Measurements from ENCODE around the gene DNAH3.
"Not testable (repeated sequence)": the region's sequence is repeated elsewhere in the genome, so short reads cannot be mapped to it uniquely, and the experiment has no call there.

DNAH3 gene

GRCh38 chr16:21005008-21005407 lies 145.6 kb downstream of the DNAH3 start:
- DNase-seq (ENCODE audit: low read depth) = no peak

DNA sequence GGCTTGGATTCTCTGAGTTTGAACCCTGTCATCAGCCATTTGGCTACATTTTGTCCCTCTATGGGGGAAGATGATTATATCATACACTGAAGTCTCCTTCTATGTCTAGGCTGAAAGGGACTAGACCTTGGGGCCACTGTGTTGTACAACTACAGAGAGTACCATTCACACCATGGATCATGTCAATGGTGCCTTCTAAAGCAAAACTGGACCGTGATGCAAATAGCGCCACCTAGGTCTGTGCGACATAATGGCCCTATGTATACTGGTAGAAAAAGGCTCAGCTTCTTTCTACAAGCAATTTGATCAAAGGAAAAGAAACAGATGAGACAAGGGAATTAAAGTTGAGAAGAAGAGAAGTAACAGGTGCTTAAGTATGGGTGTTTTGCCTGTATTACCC lies 149.4 kb downstream of the DNAH3 start:
- DNase-seq (ENCODE audit: low read depth) = no peak

DNA sequence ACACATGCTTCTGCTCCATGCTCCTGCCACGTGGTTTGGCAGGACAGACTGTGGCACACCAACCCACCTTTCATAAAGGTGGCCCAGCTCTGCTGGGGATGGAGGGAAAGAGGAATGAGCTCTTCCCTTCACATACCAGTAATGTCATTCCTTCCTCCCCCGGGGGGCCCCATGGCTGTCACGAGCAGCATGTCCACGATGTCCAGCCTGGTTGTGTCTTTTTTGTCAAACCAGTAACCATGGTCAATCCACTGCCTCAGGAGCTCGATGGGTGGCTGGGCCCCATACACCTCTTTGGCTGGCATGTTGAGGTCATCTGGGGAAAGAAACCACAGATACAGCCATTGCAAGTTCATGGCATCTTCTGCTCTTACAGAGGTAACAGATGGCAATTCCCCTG lies 153.5 kb downstream of the DNAH3 start:
- DNase-seq (ENCODE audit: low read depth) = no peak

DNA sequence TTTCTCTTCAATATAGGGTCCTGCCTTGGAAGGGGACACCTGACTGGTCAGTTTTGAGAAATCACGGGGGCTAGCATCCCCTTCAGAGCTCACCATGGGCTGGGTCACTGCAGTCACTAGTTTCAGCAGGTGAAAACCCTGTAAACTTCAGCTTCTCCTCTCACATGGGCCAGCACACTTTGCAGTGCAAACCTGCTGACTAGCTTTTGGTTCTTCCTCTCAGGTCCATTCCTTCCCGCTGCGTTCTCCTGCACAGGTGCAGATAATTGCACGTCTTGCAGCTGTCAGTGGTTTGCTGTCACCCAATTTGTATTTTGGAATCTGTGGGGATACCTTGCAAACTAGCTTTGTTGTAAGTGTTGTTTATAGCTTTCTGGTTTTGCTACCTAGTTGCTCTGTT lies 154.9 kb downstream of the DNAH3 start:
- DNase-seq (ENCODE audit: low read depth) = no peak

- DNase-seq (ENCODE audit: low read depth) = not testable (repeated sequence)
These were observed 161.1 kb downstream of the DNAH3 start for GRCh38 chr16:20989496-20990070.

DNA sequence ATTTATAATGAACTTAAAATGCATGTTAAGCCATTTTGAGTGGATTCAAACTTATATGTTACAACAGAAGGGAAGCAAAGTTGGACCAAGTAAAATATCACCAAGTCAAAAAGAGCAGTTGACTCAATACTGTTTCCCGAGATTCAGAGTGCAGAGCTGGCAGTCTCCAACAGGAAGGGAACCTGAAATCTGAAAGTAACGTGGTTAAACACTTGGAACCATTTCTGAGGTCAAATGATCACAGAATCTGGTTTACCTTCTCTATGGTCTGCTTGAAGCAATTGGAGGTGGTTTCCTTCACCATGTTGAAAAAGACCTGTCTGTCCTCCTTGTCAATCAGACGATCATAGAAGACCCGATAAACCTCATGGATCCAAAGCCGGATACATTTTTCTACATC lies 163.6 kb downstream of the DNAH3 start:
- no peak for DNase-seq (ENCODE audit: low read depth)

DNA sequence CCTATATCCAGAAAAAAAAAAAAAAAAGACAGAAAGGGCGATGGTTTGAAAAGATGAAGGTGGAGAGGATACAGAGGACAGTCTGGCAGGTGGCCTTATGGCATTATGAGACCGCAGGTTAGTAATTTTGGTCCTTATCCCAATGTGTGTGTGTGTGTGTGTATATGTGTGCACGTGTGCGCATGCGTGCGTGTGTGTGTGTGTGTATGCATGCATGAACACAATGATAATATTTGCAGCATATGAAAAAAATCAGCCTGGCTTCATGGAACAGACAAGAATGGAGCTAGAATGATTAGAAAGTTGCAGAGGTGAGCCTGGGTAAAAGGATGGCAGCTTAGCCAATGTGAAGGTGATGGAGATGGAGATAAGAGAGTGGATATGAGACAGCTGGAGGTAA lies 166.6 kb downstream of the DNAH3 start:
- no peak for DNase-seq (ENCODE audit: low read depth)

- DNase-seq (ENCODE audit: low read depth) = no peak
These were observed 174.1 kb downstream of the DNAH3 start for GRCh38 chr16:20976576-20976975.

- DNase-seq (ENCODE audit: low read depth) = not testable (repeated sequence)
These were observed 177.4 kb downstream of the DNAH3 start for GRCh38 chr16:20973201-20973600.

DNA sequence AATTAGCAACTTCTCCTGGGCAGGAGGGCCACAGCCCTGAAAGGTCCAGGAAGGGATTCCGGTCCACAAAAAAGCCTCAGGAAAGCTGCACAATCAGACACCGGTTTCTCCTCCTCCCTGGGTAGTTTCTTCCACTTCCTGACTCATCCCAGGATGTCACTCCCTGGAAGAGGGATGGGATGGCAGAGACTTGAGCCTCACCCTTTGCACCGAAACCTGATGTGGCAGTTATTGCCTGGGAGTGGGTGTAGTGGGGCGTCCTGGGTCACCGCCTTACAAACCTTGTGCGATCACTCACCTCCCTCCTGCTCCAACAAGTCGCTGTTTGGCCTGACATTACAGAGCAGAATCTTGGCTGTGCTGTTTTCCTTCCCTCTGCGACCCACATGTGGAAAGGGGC lies 179.2 kb downstream of the DNAH3 start:
- no peak for DNase-seq (ENCODE audit: low read depth)

- DNase-seq (ENCODE audit: low read depth) = no peak
These were observed 181.3 kb downstream of the DNAH3 start for GRCh38 chr16:20969386-20969785.

DNA sequence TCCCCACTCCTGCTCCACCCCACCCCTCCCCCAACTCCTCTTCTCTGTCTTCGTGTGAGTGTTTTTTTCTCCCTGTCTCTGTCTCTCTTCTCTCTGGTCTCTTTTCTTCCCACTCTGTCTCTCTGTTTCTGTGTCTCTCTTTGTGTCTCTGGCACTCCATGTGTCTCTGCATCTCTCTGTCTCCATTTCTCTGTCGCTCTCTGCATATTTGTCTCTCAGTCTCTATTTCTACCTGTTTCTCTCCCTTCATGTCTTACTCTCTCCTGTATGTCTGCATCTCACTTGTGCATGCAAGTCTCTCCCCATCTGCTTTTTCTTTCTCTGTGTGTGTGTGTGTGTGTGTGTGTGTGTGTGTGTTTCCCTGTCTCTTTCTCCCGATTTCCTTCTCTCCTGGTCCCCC lies 181.9 kb downstream of the DNAH3 start:
- DNase-seq (ENCODE audit: low read depth) = no peak

- no peak for DNase-seq (ENCODE audit: low read depth)
These were observed 189.7 kb downstream of the DNAH3 start for GRCh38 chr16:20960899-20961298.

- DNase-seq (ENCODE audit: low read depth) = no peak
These were observed 193.5 kb downstream of the DNAH3 start for GRCh38 chr16:20957153-20957552.

GRCh38 chr16:20956319-20956718 lies 194.3 kb downstream of the DNAH3 start:
- no peak for DNase-seq (ENCODE audit: low read depth)

- DNase-seq (ENCODE audit: low read depth) = no peak
These were observed 196.1 kb downstream of the DNAH3 start for GRCh38 chr16:20954574-20954973.

- DNase-seq (ENCODE audit: low read depth) = no peak
These were observed 198.3 kb downstream of the DNAH3 start for GRCh38 chr16:20952139-20952920.

GRCh38 chr16:20950294-20950693 lies 200.4 kb downstream of the DNAH3 start:
- DNase-seq (ENCODE audit: low read depth) = no peak

DNA sequence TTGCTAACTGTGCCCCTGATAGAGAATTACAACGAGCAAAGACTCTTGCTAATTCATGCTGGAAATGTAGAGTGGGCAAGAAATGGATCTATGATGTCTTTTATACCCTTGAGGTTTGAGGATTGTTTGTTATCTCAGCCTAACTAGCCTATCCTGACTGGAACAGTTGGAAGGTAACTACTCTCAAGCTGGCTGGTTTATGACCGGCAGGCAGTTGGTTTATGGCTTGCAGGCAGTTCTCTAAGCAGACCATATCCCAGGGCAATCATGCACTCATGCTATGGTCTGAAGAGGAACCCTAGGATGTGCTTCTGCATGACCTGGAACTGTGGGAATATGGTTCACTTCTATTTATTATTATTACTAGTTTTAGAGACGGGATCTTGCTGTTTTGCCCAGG lies 201.0 kb downstream of the DNAH3 start:
- no peak for DNase-seq (ENCODE audit: low read depth)

GRCh38 chr16:20948444-20948843 lies 202.2 kb downstream of the DNAH3 start:
- no peak for DNase-seq (ENCODE audit: low read depth)

DNA sequence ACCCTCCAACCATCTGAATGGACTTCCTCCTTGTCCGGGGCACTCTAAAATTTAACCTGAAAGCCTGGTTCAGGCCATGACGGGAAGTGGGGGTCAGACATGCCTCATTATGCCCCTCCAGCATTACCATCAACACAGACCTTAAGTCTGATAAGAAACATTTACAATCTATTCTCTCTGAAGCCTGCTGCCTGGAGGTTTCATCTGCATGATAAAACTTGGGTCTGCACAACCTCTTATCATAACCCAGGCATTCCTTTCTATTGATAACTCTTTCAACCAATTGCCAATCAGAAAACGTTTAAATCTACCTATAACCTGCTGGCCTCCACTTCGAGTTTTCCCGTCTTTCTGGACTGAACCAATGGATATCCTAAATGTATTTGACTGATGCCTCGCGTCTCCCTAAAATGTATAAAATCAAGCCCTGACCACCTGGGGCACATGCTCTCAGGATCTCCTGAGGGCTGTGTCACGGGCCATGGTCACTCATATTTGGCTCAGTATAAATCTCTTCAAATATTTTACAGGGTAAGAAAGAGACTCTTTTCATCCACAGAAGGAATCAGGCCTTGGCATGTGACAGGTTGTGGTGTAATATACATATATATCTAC lies 204.5 kb downstream of the DNAH3 start:
- no peak for DNase-seq (ENCODE audit: low read depth)

DNA sequence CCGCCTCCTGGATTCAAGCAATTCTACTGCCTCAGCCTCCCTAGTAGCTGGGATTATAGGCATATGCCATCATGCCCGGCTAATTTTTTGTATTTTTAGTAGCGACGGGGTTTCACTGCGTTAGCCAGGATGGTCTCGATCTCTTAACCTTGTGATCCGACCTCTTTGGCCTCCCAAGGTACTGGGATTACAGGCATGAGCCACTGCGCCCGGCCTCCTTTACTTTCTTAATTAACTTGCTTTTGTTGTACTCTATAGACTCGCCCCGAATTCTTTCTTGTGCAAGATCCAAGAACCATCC lies 205.1 kb downstream of the DNAH3 start:
- DNase-seq (ENCODE audit: low read depth) = not testable (repeated sequence)

- DNase-seq (ENCODE audit: low read depth) = no peak
These were observed 205.6 kb downstream of the DNAH3 start for GRCh38 chr16:20944861-20945574.

Measured in T follicular helper cell (primary cell).